Limb (tissue), 2 donors: ENCODE measurements around the gene SULF2.

Experiments
- DNase-seq, 2 donors: peaks; one replicate each; pipeline ENCODE4 v3.0.0-alpha.2; 2016; ENCODE audit errors: extremely low spot score in 2 of 2

The SULF2 gene

GRCh38 chr20:47737923-47738322 is 47.4 kb downstream of the SULF2 start:
- DNase-seq, result no peak

GRCh38 chr20:47736570-47737152 is 48.6 kb downstream of the SULF2 start:
- no peak for DNase-seq

- DNase-seq, result no peak
Measured at GRCh38 chr20:47735412-47736400, 49.6 kb downstream of the SULF2 start.

- DNase-seq, result no peak
Measured at GRCh38 chr20:47734870-47735269, 50.4 kb downstream of the SULF2 start.

- DNase-seq, result no peak
Measured at GRCh38 chr20:47733892-47734291, 51.4 kb downstream of the SULF2 start.

- no peak for DNase-seq
Measured at GRCh38 chr20:47730744-47731143, 54.5 kb downstream of the SULF2 start.

GRCh38 chr20:47729472-47729871 is 55.8 kb downstream of the SULF2 start:
- no peak for DNase-seq

GRCh38 chr20:47727909-47728361 is 57.3 kb downstream of the SULF2 start:
- no peak for DNase-seq

- no peak for DNase-seq
Measured at GRCh38 chr20:47727170-47727880, 58.0 kb downstream of the SULF2 start.

GRCh38 chr20:47726632-47727031 is 58.6 kb downstream of the SULF2 start:
- no peak for DNase-seq

GRCh38 chr20:47725248-47725973 is 59.9 kb downstream of the SULF2 start:
- DNase-seq, result peak; percentile 81 to 82

GRCh38 chr20:47724910-47725247 is 60.4 kb downstream of the SULF2 start:
- DNase-seq, result no peak

- no peak for DNase-seq
Measured at GRCh38 chr20:47724396-47724795, 60.9 kb downstream of the SULF2 start.

GRCh38 chr20:47723322-47723721 is 62.0 kb downstream of the SULF2 start:
- DNase-seq, result no peak

GRCh38 chr20:47720636-47721427 is 64.4 kb downstream of the SULF2 start:
- no peak for DNase-seq

- no peak for DNase-seq
Measured at GRCh38 chr20:47719625-47720024, 65.7 kb downstream of the SULF2 start.

- no peak for DNase-seq
Measured at GRCh38 chr20:47719211-47719610, 66.1 kb downstream of the SULF2 start.

GRCh38 chr20:47718398-47718797 is 66.9 kb downstream of the SULF2 start:
- DNase-seq, result no peak

GRCh38 chr20:47717421-47717820 is 67.9 kb downstream of the SULF2 start:
- no peak for DNase-seq

GRCh38 chr20:47713878-47714450 is 71.3 kb downstream of the SULF2 start:
- peak in 1 of 2 donors; percentile 64 for DNase-seq
